ENCODE measurements around the gene NCBP3.

GRCh38 chr17:3801792-3802191 is 44.3 kb downstream of the NCBP3 start:
- no peak for TF ChIP-seq CTCF (conservative IDR thresholded peaks at IDR 0.05; ENCODE audit: low read length)
- TF ChIP-seq EZH2phosphoT487 (IDR thresholded peaks at IDR 0.05; ENCODE audit: borderline replicate concordance, low read depth, low read length) = no peak
